GM12878 (cell line): ENCODE results near the gene LMNTD2. TPM values are rescaled to one million over a fixed set of nuclear protein-coding genes. Genes with fewer than 3 reads are reported as not detected.
A peak's percentile ranks its signal among the peaks of the same experiment; 100 is the strongest.

ENCODE experiments used
- FOS ChIP-seq: IDR thresholded peaks from 3 replicates; pipeline ENCODE4 v1.6.1; 2011; ENCODE audit warnings: borderline replicate concordance; ENCODE audit not compliant: insufficient read length; ENCODE audit errors: extremely low read depth
- GATAD2B ChIP-seq: fragments of 450-650 bp; conservative IDR thresholded peaks from 2 replicates; pipeline ENCODE4 v1.6.1; 2017; ENCODE audit warnings: low read depth, mild to moderate bottlenecking, moderate library complexity
- HDAC2 ChIP-seq: fragments of 200-600 bp; sonication (generic); IDR thresholded peaks from 2 replicates; pipeline ENCODE4 v1.6.1; 2017
- KLF5 ChIP-seq: fragments of 450-650 bp; IDR thresholded peaks from 2 replicates; pipeline ENCODE4 v1.6.1; 2014; ENCODE audit warnings: mild to moderate bottlenecking; ENCODE audit not compliant: partially characterized antibody
- LARP7 ChIP-seq: fragments of 450-650 bp; IDR thresholded peaks from 2 replicates; pipeline ENCODE4 v1.6.1; 2017; ENCODE audit warnings: mild to moderate bottlenecking
- NR2F1 ChIP-seq: fragments of 450-650 bp; conservative IDR thresholded peaks from 2 replicates; pipeline ENCODE4 v1.6.1; 2017; ENCODE audit warnings: mild to moderate bottlenecking
- RELA ChIP-seq: fragments of 450-650 bp; IDR thresholded peaks from 2 replicates; pipeline ENCODE4 v1.8.0; 2014; ENCODE audit warnings: borderline replicate concordance; ENCODE audit not compliant: partially characterized antibody
- RFX5 ChIP-seq: IDR thresholded peaks from 2 replicates; pipeline ENCODE4 v1.6.1; 2011; ENCODE audit warnings: low read depth, low read length, improper control_type of control experiment
- SMC3 ChIP-seq: IDR thresholded peaks from 2 replicates; pipeline ENCODE4 v1.6.1; 2011; ENCODE audit warnings: low read length, improper control_type of control experiment, borderline replicate concordance
- TCF3 ChIP-seq: IDR thresholded peaks from 2 replicates; pipeline ENCODE4 v1.6.1; 2012; ENCODE audit warnings: low read depth, mild to moderate bottlenecking, low read length, borderline replicate concordance; ENCODE audit not compliant: insufficient read depth
- ZNF217 ChIP-seq: fragments of 450-650 bp; IDR thresholded peaks from 2 replicates; pipeline ENCODE4 v1.6.1; 2017; ENCODE audit warnings: antibody characterized with exemption, mild to moderate bottlenecking
- polyA plus RNA-seq, 11 experiments: library from polyadenylated mRNA; depleted of rRNA in 4 of 11; unstranded in 6 of 11; stranded (reverse) in 5 of 11; fragments of >200 nt; fragmentation: Nextera tagmentation in 4 of 11; fragmentation: Illumina TruSeq in 1 of 11; extraction: Ambion mirVana in 4 of 11; extraction: Trizol in 1 of 11; gene quantifications; 1 replicate in 1 of 11; 2 replicates in 10 of 11; pipeline versions ENCODE4 v1.2.1 to v1.2.3, GENCODE V29; 2011 to 2016; ENCODE audit warnings: inconsistent platforms in 2 of 11, missing spikeins in 2 of 11, low read depth in 1 of 11
- total RNA-seq, 4 experiments: library from RNA; depleted of rRNA in 3 of 4; stranded (reverse); fragments of >200 nt in 3 of 4; fragmentation: Illumina TruSeq in 1 of 4; extraction: Trizol in 1 of 4; gene quantifications; 2 replicates each; pipeline versions ENCODE4 v1.2.1 to v1.2.3, GENCODE V29; 2013 to 2021
- TF ChIP-seq, protein P1 (sequence below): fragments of 450-650 bp; IDR thresholded peaks from 2 replicates; pipeline ENCODE4 v1.6.1; 2017; ENCODE audit warnings: antibody characterized with exemption, mild to moderate bottlenecking, moderate library complexity
- TF ChIP-seq, protein P2 (sequence below): IDR thresholded peaks from 2 replicates; pipeline ENCODE4 v1.6.1; 2012; ENCODE audit warnings: mild to moderate bottlenecking, low read depth, low read length
- TF ChIP-seq, protein P3 (sequence below): fragments of 450-650 bp; IDR thresholded peaks from 2 replicates; pipeline ENCODE4 v1.6.1; 2016; ENCODE audit warnings: mild to moderate bottlenecking, moderate library complexity, borderline replicate concordance
- TF ChIP-seq, protein P4 (sequence below): fragments of 450-650 bp; formaldehyde crosslinking; IDR thresholded peaks from 2 replicates; pipeline ENCODE4 v1.5.0; 2022; ENCODE audit warnings: mild to moderate bottlenecking, missing genetic modification characterization

Gene LMNTD2
- total and polyA plus RNA-seq, 10 of the 15 experiments (the other 5 are each of a cell fraction or from before 2014, with no cell fraction given), result 0.22 to 4.1 (median 1.3) TPM; not detected in 2

DNA sequence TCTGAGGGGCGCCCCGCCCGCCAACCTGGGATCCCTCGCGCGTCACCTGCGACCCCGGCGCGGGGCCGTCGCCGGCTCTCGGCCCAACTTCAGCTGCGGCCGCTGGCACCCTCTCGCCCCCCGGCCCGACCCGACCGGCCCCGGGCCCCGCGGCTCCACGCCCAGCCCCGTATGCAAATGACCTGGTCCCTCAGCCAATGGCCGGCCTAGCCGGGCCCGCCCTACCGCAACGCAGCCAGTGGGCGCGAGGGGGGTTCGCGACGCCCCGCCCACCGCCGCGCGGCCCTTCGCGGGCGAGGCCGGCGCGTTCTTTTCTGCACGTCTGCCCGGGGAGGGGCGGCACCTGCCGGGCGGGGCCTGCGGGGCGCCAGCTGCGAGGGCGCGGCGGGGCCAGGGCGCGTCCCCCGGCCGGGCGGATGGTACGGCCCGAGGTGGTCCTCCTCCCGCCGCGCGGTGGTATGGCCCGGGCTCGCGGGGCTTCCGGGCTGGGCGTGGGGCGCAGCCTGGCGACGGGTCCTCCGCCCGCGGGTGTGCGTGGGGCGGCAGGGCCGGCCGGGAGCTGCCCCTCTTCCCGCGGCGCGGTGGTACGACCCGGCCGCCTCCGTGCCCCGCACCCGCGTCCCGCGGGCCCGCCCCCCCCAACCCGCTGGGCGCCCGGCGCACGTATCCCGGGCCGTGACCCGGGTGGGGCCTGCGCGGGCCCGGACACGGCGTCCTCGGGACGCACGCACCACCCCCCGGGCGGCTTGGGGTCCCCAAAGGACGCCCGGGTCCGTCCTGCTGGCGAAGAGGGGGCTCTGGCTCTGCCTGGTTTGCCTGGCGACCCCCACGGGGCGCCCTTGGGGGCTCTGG is 8.0 kb upstream of the LMNTD2 start (continued):
- TF ChIP-seq, protein P1, sequence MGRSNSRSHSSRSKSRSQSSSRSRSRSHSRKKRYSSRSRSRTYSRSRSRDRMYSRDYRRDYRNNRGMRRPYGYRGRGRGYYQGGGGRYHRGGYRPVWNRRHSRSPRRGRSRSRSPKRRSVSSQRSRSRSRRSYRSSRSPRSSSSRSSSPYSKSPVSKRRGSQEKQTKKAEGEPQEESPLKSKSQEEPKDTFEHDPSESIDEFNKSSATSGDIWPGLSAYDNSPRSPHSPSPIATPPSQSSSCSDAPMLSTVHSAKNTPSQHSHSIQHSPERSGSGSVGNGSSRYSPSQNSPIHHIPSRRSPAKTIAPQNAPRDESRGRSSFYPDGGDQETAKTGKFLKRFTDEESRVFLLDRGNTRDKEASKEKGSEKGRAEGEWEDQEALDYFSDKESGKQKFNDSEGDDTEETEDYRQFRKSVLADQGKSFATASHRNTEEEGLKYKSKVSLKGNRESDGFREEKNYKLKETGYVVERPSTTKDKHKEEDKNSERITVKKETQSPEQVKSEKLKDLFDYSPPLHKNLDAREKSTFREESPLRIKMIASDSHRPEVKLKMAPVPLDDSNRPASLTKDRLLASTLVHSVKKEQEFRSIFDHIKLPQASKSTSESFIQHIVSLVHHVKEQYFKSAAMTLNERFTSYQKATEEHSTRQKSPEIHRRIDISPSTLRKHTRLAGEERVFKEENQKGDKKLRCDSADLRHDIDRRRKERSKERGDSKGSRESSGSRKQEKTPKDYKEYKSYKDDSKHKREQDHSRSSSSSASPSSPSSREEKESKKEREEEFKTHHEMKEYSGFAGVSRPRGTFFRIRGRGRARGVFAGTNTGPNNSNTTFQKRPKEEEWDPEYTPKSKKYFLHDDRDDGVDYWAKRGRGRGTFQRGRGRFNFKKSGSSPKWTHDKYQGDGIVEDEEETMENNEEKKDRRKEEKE, result peak; percentile 91
- TF ChIP-seq HDAC2, result no peak
- TF ChIP-seq, protein P2, sequence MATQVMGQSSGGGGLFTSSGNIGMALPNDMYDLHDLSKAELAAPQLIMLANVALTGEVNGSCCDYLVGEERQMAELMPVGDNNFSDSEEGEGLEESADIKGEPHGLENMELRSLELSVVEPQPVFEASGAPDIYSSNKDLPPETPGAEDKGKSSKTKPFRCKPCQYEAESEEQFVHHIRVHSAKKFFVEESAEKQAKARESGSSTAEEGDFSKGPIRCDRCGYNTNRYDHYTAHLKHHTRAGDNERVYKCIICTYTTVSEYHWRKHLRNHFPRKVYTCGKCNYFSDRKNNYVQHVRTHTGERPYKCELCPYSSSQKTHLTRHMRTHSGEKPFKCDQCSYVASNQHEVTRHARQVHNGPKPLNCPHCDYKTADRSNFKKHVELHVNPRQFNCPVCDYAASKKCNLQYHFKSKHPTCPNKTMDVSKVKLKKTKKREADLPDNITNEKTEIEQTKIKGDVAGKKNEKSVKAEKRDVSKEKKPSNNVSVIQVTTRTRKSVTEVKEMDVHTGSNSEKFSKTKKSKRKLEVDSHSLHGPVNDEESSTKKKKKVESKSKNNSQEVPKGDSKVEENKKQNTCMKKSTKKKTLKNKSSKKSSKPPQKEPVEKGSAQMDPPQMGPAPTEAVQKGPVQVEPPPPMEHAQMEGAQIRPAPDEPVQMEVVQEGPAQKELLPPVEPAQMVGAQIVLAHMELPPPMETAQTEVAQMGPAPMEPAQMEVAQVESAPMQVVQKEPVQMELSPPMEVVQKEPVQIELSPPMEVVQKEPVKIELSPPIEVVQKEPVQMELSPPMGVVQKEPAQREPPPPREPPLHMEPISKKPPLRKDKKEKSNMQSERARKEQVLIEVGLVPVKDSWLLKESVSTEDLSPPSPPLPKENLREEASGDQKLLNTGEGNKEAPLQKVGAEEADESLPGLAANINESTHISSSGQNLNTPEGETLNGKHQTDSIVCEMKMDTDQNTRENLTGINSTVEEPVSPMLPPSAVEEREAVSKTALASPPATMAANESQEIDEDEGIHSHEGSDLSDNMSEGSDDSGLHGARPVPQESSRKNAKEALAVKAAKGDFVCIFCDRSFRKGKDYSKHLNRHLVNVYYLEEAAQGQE, result no peak
- peak; percentile 95 for TF ChIP-seq LARP7
- TF ChIP-seq RELA, result no peak
- TF ChIP-seq TCF3, result peak; percentile 95
- no peak for TF ChIP-seq RFX5
- peak; percentile 97 for TF ChIP-seq GATAD2B
- peak; percentile 98 for TF ChIP-seq KLF5
- TF ChIP-seq, protein P3, sequence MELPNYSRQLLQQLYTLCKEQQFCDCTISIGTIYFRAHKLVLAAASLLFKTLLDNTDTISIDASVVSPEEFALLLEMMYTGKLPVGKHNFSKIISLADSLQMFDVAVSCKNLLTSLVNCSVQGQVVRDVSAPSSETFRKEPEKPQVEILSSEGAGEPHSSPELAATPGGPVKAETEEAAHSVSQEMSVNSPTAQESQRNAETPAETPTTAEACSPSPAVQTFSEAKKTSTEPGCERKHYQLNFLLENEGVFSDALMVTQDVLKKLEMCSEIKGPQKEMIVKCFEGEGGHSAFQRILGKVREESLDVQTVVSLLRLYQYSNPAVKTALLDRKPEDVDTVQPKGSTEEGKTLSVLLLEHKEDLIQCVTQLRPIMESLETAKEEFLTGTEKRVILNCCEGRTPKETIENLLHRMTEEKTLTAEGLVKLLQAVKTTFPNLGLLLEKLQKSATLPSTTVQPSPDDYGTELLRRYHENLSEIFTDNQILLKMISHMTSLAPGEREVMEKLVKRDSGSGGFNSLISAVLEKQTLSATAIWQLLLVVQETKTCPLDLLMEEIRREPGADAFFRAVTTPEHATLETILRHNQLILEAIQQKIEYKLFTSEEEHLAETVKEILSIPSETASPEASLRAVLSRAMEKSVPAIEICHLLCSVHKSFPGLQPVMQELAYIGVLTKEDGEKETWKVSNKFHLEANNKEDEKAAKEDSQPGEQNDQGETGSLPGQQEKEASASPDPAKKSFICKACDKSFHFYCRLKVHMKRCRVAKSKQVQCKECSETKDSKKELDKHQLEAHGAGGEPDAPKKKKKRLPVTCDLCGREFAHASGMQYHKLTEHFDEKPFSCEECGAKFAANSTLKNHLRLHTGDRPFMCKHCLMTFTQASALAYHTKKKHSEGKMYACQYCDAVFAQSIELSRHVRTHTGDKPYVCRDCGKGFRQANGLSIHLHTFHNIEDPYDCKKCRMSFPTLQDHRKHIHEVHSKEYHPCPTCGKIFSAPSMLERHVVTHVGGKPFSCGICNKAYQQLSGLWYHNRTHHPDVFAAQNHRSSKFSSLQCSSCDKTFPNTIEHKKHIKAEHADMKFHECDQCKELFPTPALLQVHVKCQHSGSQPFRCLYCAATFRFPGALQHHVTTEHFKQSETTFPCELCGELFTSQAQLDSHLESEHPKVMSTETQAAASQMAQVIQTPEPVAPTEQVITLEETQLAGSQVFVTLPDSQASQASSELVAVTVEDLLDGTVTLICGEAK, result no peak
- TF ChIP-seq, protein P4, sequence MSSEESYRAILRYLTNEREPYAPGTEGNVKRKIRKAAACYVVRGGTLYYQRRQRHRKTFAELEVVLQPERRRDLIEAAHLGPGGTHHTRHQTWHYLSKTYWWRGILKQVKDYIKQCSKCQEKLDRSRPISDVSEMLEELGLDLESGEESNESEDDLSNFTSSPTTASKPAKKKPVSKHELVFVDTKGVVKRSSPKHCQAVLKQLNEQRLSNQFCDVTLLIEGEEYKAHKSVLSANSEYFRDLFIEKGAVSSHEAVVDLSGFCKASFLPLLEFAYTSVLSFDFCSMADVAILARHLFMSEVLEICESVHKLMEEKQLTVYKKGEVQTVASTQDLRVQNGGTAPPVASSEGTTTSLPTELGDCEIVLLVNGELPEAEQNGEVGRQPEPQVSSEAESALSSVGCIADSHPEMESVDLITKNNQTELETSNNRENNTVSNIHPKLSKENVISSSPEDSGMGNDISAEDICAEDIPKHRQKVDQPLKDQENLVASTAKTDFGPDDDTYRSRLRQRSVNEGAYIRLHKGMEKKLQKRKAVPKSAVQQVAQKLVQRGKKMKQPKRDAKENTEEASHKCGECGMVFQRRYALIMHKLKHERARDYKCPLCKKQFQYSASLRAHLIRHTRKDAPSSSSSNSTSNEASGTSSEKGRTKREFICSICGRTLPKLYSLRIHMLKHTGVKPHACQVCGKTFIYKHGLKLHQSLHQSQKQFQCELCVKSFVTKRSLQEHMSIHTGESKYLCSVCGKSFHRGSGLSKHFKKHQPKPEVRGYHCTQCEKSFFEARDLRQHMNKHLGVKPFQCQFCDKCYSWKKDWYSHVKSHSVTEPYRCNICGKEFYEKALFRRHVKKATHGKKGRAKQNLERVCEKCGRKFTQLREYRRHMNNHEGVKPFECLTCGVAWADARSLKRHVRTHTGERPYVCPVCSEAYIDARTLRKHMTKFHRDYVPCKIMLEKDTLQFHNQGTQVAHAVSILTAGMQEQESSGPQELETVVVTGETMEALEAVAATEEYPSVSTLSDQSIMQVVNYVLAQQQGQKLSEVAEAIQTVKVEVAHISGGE, result no peak
- TF ChIP-seq NR2F1, result peak; percentile 91
- peak; percentile 34 for TF ChIP-seq FOS
- TF ChIP-seq SMC3, result no peak
- peak; percentile 61; the same call in 1 of the 2 replicates for TF ChIP-seq ZNF217
